Measurements from ENCODE around the gene NBPF15.
"Not testable (repeated sequence)": the region's sequence is repeated elsewhere in the genome, so short reads cannot be mapped to it uniquely, and the experiment has no call there.

NBPF15 gene

GRCh38 chr1:144460686-144461085 lies 783 bp downstream of the NBPF15 start:
- not testable (repeated sequence) for H3K4me1 ChIP-seq (ENCODE audit: low read length); H3K79me2 ChIP-seq (ENCODE audit: low read length); H3K36me3 ChIP-seq (replicated peaks; ENCODE audit: low read depth, low read length); H3K27me3 ChIP-seq (ENCODE audit: low read depth, low read length); H3K9me3 ChIP-seq (ENCODE audit: insufficient read depth, low read length); H4K20me1 ChIP-seq (ENCODE audit: insufficient read depth, low read length); H2AFZ ChIP-seq (ENCODE audit: low read depth, low read length)
- peak overlapping the region; percentile 56 for H3K4me2 ChIP-seq (ENCODE audit: low read length)
- peak overlapping the region; percentile 75 for H3K9ac ChIP-seq (ENCODE audit: low read length)
- peak overlapping the region; percentile 37 for H3K27ac ChIP-seq (ENCODE audit: low read length)
- peak overlapping the region; percentile 77 for H3K4me3 ChIP-seq (ENCODE audit: low read length)

- H3K9me3 ChIP-seq (ENCODE audit: insufficient read depth, low read length); H4K20me1 ChIP-seq (ENCODE audit: insufficient read depth, low read length); H3K79me2 ChIP-seq (ENCODE audit: low read length); H2AFZ ChIP-seq (ENCODE audit: low read depth, low read length); H3K4me2 ChIP-seq (ENCODE audit: low read length); H3K9ac ChIP-seq (ENCODE audit: low read length); H3K36me3 ChIP-seq (replicated peaks; ENCODE audit: low read depth, low read length); H3K4me1 ChIP-seq (ENCODE audit: low read length); H3K27me3 ChIP-seq (ENCODE audit: low read depth, low read length); H3K4me3 ChIP-seq (ENCODE audit: low read length); H3K27ac ChIP-seq (ENCODE audit: low read length): not testable (repeated sequence)
These were observed 19.1 kb downstream of the NBPF15 start for GRCh38 chr1:144442402-144442801.

DNA sequence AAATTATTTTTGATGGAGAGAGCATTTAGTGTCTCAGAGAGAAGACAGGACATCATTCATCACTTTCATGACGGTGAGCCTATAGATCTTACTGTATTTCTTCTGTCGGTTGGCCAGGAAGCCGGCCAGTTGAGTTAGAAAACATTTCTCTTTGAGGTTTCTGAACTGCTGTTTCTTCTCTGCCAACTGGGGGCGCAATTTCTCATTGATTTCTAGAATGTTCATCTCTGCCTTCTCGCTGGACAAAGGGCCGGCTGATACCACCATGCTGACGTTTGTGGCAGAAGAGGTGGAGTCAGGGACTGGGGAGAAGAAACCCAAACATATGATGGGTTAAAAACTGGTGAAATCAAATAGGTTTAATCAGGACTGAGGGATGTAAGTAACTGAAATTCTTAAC lies 21.7 kb downstream of the NBPF15 start:
- not testable (repeated sequence) for H2AFZ ChIP-seq (ENCODE audit: low read depth, low read length); H3K9ac ChIP-seq (ENCODE audit: low read length)

DNA sequence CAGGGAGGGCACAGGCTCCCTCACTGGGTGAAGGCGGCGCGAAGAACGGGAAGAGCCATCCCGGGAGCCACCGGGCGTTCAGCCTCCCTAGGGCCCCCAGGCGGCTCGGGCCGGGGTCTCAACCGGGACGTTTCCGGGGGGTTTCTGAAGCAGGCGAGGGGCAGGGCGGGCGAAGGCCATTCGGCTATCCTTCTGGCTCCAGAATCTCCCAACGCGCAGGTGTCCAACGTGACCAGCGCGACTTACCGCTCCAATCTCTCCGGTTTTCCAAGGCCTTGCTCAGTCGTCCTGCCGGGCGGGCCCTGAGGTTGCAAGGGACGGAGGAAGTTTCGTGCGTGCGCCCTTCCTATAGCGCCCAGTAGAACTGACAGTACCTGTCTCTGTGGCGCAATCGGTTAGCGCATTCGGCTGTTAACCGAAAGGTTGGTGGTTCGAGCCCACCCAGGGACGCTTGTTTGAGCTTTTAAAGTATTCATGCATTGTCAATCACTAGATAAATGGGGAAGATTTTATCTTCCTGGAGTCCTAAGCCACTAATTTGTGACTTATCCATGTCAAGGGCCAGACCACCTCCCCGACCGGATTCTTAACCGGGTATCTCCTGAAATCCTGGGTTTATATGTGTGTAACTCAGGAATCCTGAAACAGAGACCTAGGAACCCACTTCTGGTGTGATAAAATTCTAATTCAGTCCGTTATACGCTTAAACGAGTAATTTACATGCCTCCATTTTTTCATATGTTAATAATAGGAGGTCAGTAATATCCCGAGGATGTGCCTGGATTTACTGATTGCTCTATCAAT lies 42.4 kb downstream of the NBPF15 start:
- Histone ChIP-seq H3K9ac (ENCODE audit: low read length) (peak overlapping the region; percentile 62), H3K4me3 (ENCODE audit: low read length) (peak overlapping the region; percentile 77), H3K4me2 (ENCODE audit: low read length) (peak overlapping the region; percentile 43; the same call in 1 of the 2 replicates)
- not testable (repeated sequence) for H3K27ac ChIP-seq (ENCODE audit: low read length); H3K36me3 ChIP-seq (replicated peaks; ENCODE audit: low read depth, low read length); H3K27me3 ChIP-seq (ENCODE audit: low read depth, low read length); H4K20me1 ChIP-seq (ENCODE audit: insufficient read depth, low read length); H3K9me3 ChIP-seq (ENCODE audit: insufficient read depth, low read length); H3K4me1 ChIP-seq (ENCODE audit: low read length); H3K79me2 ChIP-seq (ENCODE audit: low read length); H2AFZ ChIP-seq (ENCODE audit: low read depth, low read length)

More for the DNA sequence above, 21.7 kb downstream of the NBPF15 start:
- H3K36me3 ChIP-seq (replicated peaks; ENCODE audit: low read depth, low read length); H3K79me2 ChIP-seq (ENCODE audit: low read length); H3K4me1 ChIP-seq (ENCODE audit: low read length); H3K27me3 ChIP-seq (ENCODE audit: low read depth, low read length); H3K27ac ChIP-seq (ENCODE audit: low read length); H3K4me3 ChIP-seq (ENCODE audit: low read length); H3K4me2 ChIP-seq (ENCODE audit: low read length); H3K9me3 ChIP-seq (ENCODE audit: insufficient read depth, low read length); H4K20me1 ChIP-seq (ENCODE audit: insufficient read depth, low read length): not testable (repeated sequence)
- TF ChIP-seq CTCF (IDR thresholded peaks at IDR 0.05; ENCODE audit: low read depth, low read length) = peak; percentile 12; the same call in 1 of the 2 replicates

GRCh38 chr1:144413404-144414118 lies 47.9 kb downstream of the NBPF15 start:
- not testable (repeated sequence) for H3K4me1 ChIP-seq (ENCODE audit: low read length); H3K36me3 ChIP-seq (replicated peaks; ENCODE audit: low read depth, low read length); H3K27me3 ChIP-seq (ENCODE audit: low read depth, low read length); H2AFZ ChIP-seq (ENCODE audit: low read depth, low read length); H3K9me3 ChIP-seq (ENCODE audit: insufficient read depth, low read length); H4K20me1 ChIP-seq (ENCODE audit: insufficient read depth, low read length); H3K79me2 ChIP-seq (ENCODE audit: low read length)
- peak overlapping the region; percentile 76 for H3K4me3 ChIP-seq (ENCODE audit: low read length)
- peak overlapping the region; percentile 66 for H3K9ac ChIP-seq (ENCODE audit: low read length)
- H3K27ac ChIP-seq (ENCODE audit: low read length) = peak overlapping the region; percentile 79; the same call in 1 of the 2 replicates
- peak overlapping the region; percentile 88 for H3K4me2 ChIP-seq (ENCODE audit: low read length)

- H3K4me2 ChIP-seq (ENCODE audit: low read length) = peak overlapping the region; percentile 88
- not testable (repeated sequence) for H3K27me3 ChIP-seq (ENCODE audit: low read depth, low read length); H3K36me3 ChIP-seq (replicated peaks; ENCODE audit: low read depth, low read length); H2AFZ ChIP-seq (ENCODE audit: low read depth, low read length); H4K20me1 ChIP-seq (ENCODE audit: insufficient read depth, low read length); H3K4me1 ChIP-seq (ENCODE audit: low read length); H3K9me3 ChIP-seq (ENCODE audit: insufficient read depth, low read length); H3K79me2 ChIP-seq (ENCODE audit: low read length)
- H3K4me3 ChIP-seq (ENCODE audit: low read length) = peak overlapping the region; percentile 76
- peak overlapping the region; percentile 66 for H3K9ac ChIP-seq (ENCODE audit: low read length)
- H3K27ac ChIP-seq (ENCODE audit: low read length) = peak overlapping the region; percentile 79
These were observed 48.7 kb downstream of the NBPF15 start for GRCh38 chr1:144412491-144413403.

- H4K20me1 ChIP-seq (ENCODE audit: insufficient read depth, low read length); H2AFZ ChIP-seq (ENCODE audit: low read depth, low read length); H3K27me3 ChIP-seq (ENCODE audit: low read depth, low read length); H3K79me2 ChIP-seq (ENCODE audit: low read length); H3K4me1 ChIP-seq (ENCODE audit: low read length); H3K36me3 ChIP-seq (replicated peaks; ENCODE audit: low read depth, low read length); H3K9me3 ChIP-seq (ENCODE audit: insufficient read depth, low read length): not testable (repeated sequence)
- Histone ChIP-seq H3K9ac (ENCODE audit: low read length) (0 out of 2 replicates have a peak overlapping the region, but pooled peaks have one; percentile 37), H3K4me2 (ENCODE audit: low read length) (peak overlapping the region; percentile 48), H3K4me3 (ENCODE audit: low read length) (peak overlapping the region; percentile 60), H3K27ac (ENCODE audit: low read length) (0 out of 2 replicates have a peak overlapping the region, but pooled peaks have one; percentile 30)
These were observed 49.4 kb downstream of the NBPF15 start for GRCh38 chr1:144412068-144412471.

GRCh38 chr1:144402807-144403206 lies 58.7 kb downstream of the NBPF15 start:
- H3K9ac ChIP-seq (ENCODE audit: low read length); H3K4me2 ChIP-seq (ENCODE audit: low read length); H4K20me1 ChIP-seq (ENCODE audit: insufficient read depth, low read length); H3K36me3 ChIP-seq (replicated peaks; ENCODE audit: low read depth, low read length); H3K4me1 ChIP-seq (ENCODE audit: low read length); H3K9me3 ChIP-seq (ENCODE audit: insufficient read depth, low read length); H3K27ac ChIP-seq (ENCODE audit: low read length); H3K79me2 ChIP-seq (ENCODE audit: low read length); H3K4me3 ChIP-seq (ENCODE audit: low read length); H3K27me3 ChIP-seq (ENCODE audit: low read depth, low read length); H2AFZ ChIP-seq (ENCODE audit: low read depth, low read length): not testable (repeated sequence)

All from OCI-LY3 (cell line).